HepG2 (cell line): ENCODE measurements around the gene SERINC5. TPM values are rescaled to one million over a fixed set of nuclear protein-coding genes. Genes with fewer than 3 reads are reported as not detected.

Source experiments
- CBX5 ChIP-seq: sonication (generic); formaldehyde crosslinking; IDR thresholded peaks from 2 replicates; pipeline ENCODE4 v1.4.0; 2020; ENCODE audit warnings: missing genetic modification reagents, borderline replicate concordance
- CEBPG ChIP-seq: IDR thresholded peaks from 2 replicates; pipeline ENCODE4 v1.6.1; 2016
- DZIP1 ChIP-seq: sonication (generic); formaldehyde crosslinking; IDR thresholded peaks from 2 replicates; pipeline ENCODE4 v1.5.0; 2020; ENCODE audit warnings: mild to moderate bottlenecking, missing genetic modification reagents
- IRF9 ChIP-seq: sonication (generic); formaldehyde crosslinking; IDR thresholded peaks from 2 replicates; pipeline ENCODE4 v1.8.0; 2022; ENCODE audit warnings: missing genetic modification reagents, mild to moderate bottlenecking, borderline replicate concordance
- MTF1 ChIP-seq: sonication (generic); formaldehyde crosslinking; IDR thresholded peaks from 2 replicates; pipeline ENCODE4 v1.5.0; 2020; ENCODE audit warnings: missing genetic modification reagents
- PAF1 ChIP-seq: IDR thresholded peaks from 2 replicates; pipeline ENCODE4 v1.6.1; 2016; ENCODE audit warnings: missing genetic modification reagents, missing compliant biosample characterization
- PCBP1 ChIP-seq: fragments of 200-400 bp; formaldehyde crosslinking; IDR thresholded peaks from 2 replicates; pipeline ENCODE4 v1.6.1; 2017; ENCODE audit warnings: mild to moderate bottlenecking, low read depth, low read length, borderline replicate concordance
- RFXAP ChIP-seq: sonication (generic); formaldehyde crosslinking; IDR thresholded peaks from 2 replicates; pipeline ENCODE4 v1.4.0; 2020; ENCODE audit warnings: missing genetic modification reagents, borderline replicate concordance
- SIN3A ChIP-seq: IDR thresholded peaks from 2 replicates; pipeline ENCODE4 v1.6.1; 2011; ENCODE audit warnings: low read depth, mild to moderate bottlenecking, control low read depth, low read length, borderline replicate concordance
- SMARCC2 ChIP-seq: fragments of 450-650 bp; IDR thresholded peaks from 2 replicates; pipeline ENCODE4 v1.6.1; 2017; ENCODE audit warnings: antibody characterized with exemption, mild to moderate bottlenecking
- TAF1 ChIP-seq: sonication (generic); formaldehyde crosslinking; IDR thresholded peaks from 2 replicates; pipeline ENCODE4 v1.4.0; 2020; ENCODE audit warnings: missing genetic modification reagents
- TCF7 ChIP-seq: sonication (generic); IDR thresholded peaks from 2 replicates; pipeline ENCODE4 v1.6.1; 2016; ENCODE audit warnings: antibody characterized with exemption, low read depth
- YEATS2 ChIP-seq: sonication (generic); formaldehyde crosslinking; IDR thresholded peaks from 2 replicates; pipeline ENCODE4 v1.4.0; 2020; ENCODE audit warnings: missing genetic modification reagents, borderline replicate concordance
- ZBTB3 ChIP-seq: sonication (generic); formaldehyde crosslinking; IDR thresholded peaks from 2 replicates; pipeline ENCODE4 v1.4.0; 2020; ENCODE audit warnings: low read depth, mild to moderate bottlenecking, moderate library complexity, missing genetic modification reagents, borderline replicate concordance
- ZNF180 ChIP-seq: sonication (generic); formaldehyde crosslinking; IDR thresholded peaks from 2 replicates; pipeline ENCODE4 v1.4.0; 2020; ENCODE audit warnings: low read depth, missing genetic modification reagents, borderline replicate concordance
- ZNF30 ChIP-seq: sonication (generic); formaldehyde crosslinking; IDR thresholded peaks from 2 replicates; pipeline ENCODE4 v1.5.0; 2020; ENCODE audit warnings: mild to moderate bottlenecking, missing genetic modification reagents
- ZNF446 ChIP-seq: sonication (generic); formaldehyde crosslinking; IDR thresholded peaks from 2 replicates; pipeline ENCODE4 v1.5.0; 2020; ENCODE audit warnings: mild to moderate bottlenecking, missing genetic modification reagents
- ZNF557 ChIP-seq: sonication (generic); formaldehyde crosslinking; IDR thresholded peaks from 2 replicates; pipeline ENCODE4 v1.4.0; 2020; ENCODE audit warnings: missing genetic modification reagents
- ZNF562 ChIP-seq: sonication (generic); formaldehyde crosslinking; IDR thresholded peaks from 2 replicates; pipeline ENCODE4 v1.8.0; 2022; ENCODE audit warnings: missing genetic modification reagents, borderline replicate concordance
- ZNF574 ChIP-seq: sonication (generic); formaldehyde crosslinking; IDR thresholded peaks from 2 replicates; pipeline ENCODE4 v1.4.0; 2020; ENCODE audit warnings: missing genetic modification reagents
- ZNF597 ChIP-seq: sonication (generic); formaldehyde crosslinking; IDR thresholded peaks from 2 replicates; pipeline ENCODE4 v1.5.0; 2020; ENCODE audit warnings: missing genetic modification reagents
- polyA plus RNA-seq, 8 experiments: library from polyadenylated mRNA; depleted of rRNA in 3 of 8; stranded (reverse) in 7 of 8; unstranded in 1 of 8; fragments of >200 nt; fragmentation: Illumina TruSeq in 4 of 8; extraction: Trizol in 4 of 8; gene quantifications; 2 replicates each; pipeline versions ENCODE4 v1.2.1 to v1.2.3, GENCODE V29; 2011 to 2016; ENCODE audit warnings: low read depth in 4 of 8, missing spikeins in 1 of 8, mixed read lengths in 1 of 8; ENCODE audit not compliant: insufficient read depth in 1 of 8
- total RNA-seq, 5 experiments: library from RNA; depleted of rRNA; stranded (reverse); fragments of >200 nt; fragmentation: Illumina TruSeq; extraction: Trizol; gene quantifications; 2 replicates each; pipeline ENCODE4 v1.2.3, GENCODE V29; 2016; ENCODE audit warnings: low read depth in 1 of 5

Gene SERINC5
- total and polyA plus RNA-seq, 2 of the 13 experiments (the other 11 are each of a cell fraction or from before 2014, with no cell fraction given) = 17.3 to 22.8 TPM

GRCh38 chr5:80255811-80256712, at the start of gene SERINC5 (continued):
- TF ChIP-seq ZNF180 (CRISPR knock-in tag) (no peak), ZNF574 (CRISPR knock-in tag) (peak; percentile 58), RFXAP (CRISPR knock-in tag) (no peak), ZNF30 (peak; percentile 90), TCF7 (no peak), ZBTB3 (no peak), DZIP1 (CRISPR knock-in tag) (0 out of 2 replicates have a peak, but pooled peaks have one; percentile 8), CEBPG (CRISPR knock-in tag) (no peak), MTF1 (no peak), PAF1 (CRISPR knock-in tag) (no peak), TAF1 (CRISPR knock-in tag) (peak; percentile 87), ZNF557 (CRISPR knock-in tag) (no peak), ZNF597 (CRISPR knock-in tag) (0 out of 2 replicates have a peak, but pooled peaks have one; percentile 43), PCBP1 (no peak; the same call in 1 of the 2 replicates), YEATS2 (CRISPR knock-in tag) (no peak), SIN3A (peak; percentile 50; the same call in 1 of the 2 replicates), IRF9 (peak; percentile 85; the same call in 1 of the 2 replicates), CBX5 (peak; percentile 16; the same call in 1 of the 2 replicates), ZNF446 (peak; percentile 83; the same call in 1 of the 2 replicates), ZNF562 (CRISPR knock-in tag) (no peak), SMARCC2 (no peak)
